IPS-18c (cell line): ENCODE measurements around the gene TCF7L1.

Source experiments
- H3K4me3 ChIP-seq: 2 replicates; pipeline ENCODE4 v1.7.0; 2013; ENCODE audit warnings: low read depth, mild to moderate bottlenecking, low read length, moderate library complexity; ENCODE audit not compliant: insufficient read depth
- H3K9me3 ChIP-seq: one replicate; pipeline ENCODE4 v1.6.1; 2013; ENCODE audit warnings: mild to moderate bottlenecking, low read length, moderate library complexity; ENCODE audit not compliant: control insufficient read depth, insufficient read depth

TCF7L1 gene

GRCh38 chr2:85156153-85156552 is 23.0 kb downstream of the TCF7L1 start:
- Histone ChIP-seq H3K9me3 (no peaks in the 10 kb centered on the region), H3K4me3 (no peak overlapping the region)

GRCh38 chr2:85156619-85157018 is 23.4 kb downstream of the TCF7L1 start:
- Histone ChIP-seq H3K4me3 (no peak overlapping the region), H3K9me3 (no peaks in the 10 kb centered on the region)

GRCh38 chr2:85157345-85157744 is 24.2 kb downstream of the TCF7L1 start:
- no peak overlapping the region for H3K4me3 ChIP-seq
- no peaks in the 10 kb centered on the region for H3K9me3 ChIP-seq

GRCh38 chr2:85158559-85159273 is 25.5 kb downstream of the TCF7L1 start:
- no peak overlapping the region for H3K4me3 ChIP-seq
- no peaks in the 10 kb centered on the region for H3K9me3 ChIP-seq

- no peaks in the 10 kb centered on the region for H3K9me3 ChIP-seq
- no peak overlapping the region for H3K4me3 ChIP-seq
Observed at GRCh38 chr2:85159589-85159988, 26.4 kb downstream of the TCF7L1 start.

- H3K4me3 ChIP-seq = no peak overlapping the region
- no peaks in the 10 kb centered on the region for H3K9me3 ChIP-seq
Observed at GRCh38 chr2:85160966-85161960, 28.1 kb downstream of the TCF7L1 start.

GRCh38 chr2:85162746-85163301 is 29.6 kb downstream of the TCF7L1 start:
- H3K9me3 ChIP-seq = no peaks in the 10 kb centered on the region
- no peak overlapping the region for H3K4me3 ChIP-seq

- Histone ChIP-seq H3K4me3 (no peak overlapping the region), H3K9me3 (no peaks in the 10 kb centered on the region)
Observed at GRCh38 chr2:85163675-85164074, 30.5 kb downstream of the TCF7L1 start.

- Histone ChIP-seq H3K9me3 (no peaks in the 10 kb centered on the region), H3K4me3 (no peak overlapping the region)
Observed at GRCh38 chr2:85164145-85164569, 31.0 kb downstream of the TCF7L1 start.

GRCh38 chr2:85165088-85165690 is 32.0 kb downstream of the TCF7L1 start:
- no peak overlapping the region for H3K4me3 ChIP-seq
- no peaks in the 10 kb centered on the region for H3K9me3 ChIP-seq

GRCh38 chr2:85166021-85166420 is 32.8 kb downstream of the TCF7L1 start:
- Histone ChIP-seq H3K9me3 (no peaks in the 10 kb centered on the region), H3K4me3 (no peak overlapping the region)

- Histone ChIP-seq H3K4me3 (no peak overlapping the region), H3K9me3 (no peaks in the 10 kb centered on the region)
Observed at GRCh38 chr2:85167479-85167878, 34.3 kb downstream of the TCF7L1 start.

- Histone ChIP-seq H3K9me3 (no peaks in the 10 kb centered on the region), H3K4me3 (no peak overlapping the region)
Observed at GRCh38 chr2:85168942-85169341, 35.8 kb downstream of the TCF7L1 start.

GRCh38 chr2:85169581-85169980 is 36.4 kb downstream of the TCF7L1 start:
- Histone ChIP-seq H3K4me3 (no peak overlapping the region), H3K9me3 (no peaks in the 10 kb centered on the region)

- Histone ChIP-seq H3K9me3 (no peaks in the 10 kb centered on the region), H3K4me3 (no peak overlapping the region)
Observed at GRCh38 chr2:85170938-85171475, 37.8 kb downstream of the TCF7L1 start.

- Histone ChIP-seq H3K9me3 (no peaks in the 10 kb centered on the region), H3K4me3 (no peak overlapping the region)
Observed at GRCh38 chr2:85171916-85172315, 38.7 kb downstream of the TCF7L1 start.

- no peaks in the 10 kb centered on the region for H3K9me3 ChIP-seq
- H3K4me3 ChIP-seq = no peak overlapping the region
Observed at GRCh38 chr2:85173909-85174308, 40.7 kb downstream of the TCF7L1 start.
